MCF 10A (cell line): Measurements from ENCODE around the gene RHBDD1. TPM values are rescaled to one million over a fixed set of nuclear protein-coding genes. Genes with fewer than 3 reads are reported as not detected.

Experiments
- BruUV-seq: library from RNA; stranded (reverse); fragments of 400-500 nt; replicated peaks from 2 replicates; lab custom pipeline; 2021; lab: Mats Ljungman, UMichigan
- CTCF ChIA-PET: fragments of 300-600 bp; sonication (Branson Sonifier 250); formaldehyde crosslinking; extraction: SDS; loops from one replicate; lab custom pipeline; 2021; ENCODE audit warnings: antibody characterized with exemption, inconsistent platforms; lab: Yijun Ruan, JAX
- POLR2A ChIA-PET: fragments of 300-600, 350-650 bp; sonication (Branson Sonifier 250); formaldehyde crosslinking; extraction: SDS; loops from one replicate; lab custom pipeline; 2020; ENCODE audit warnings: antibody characterized with exemption, inconsistent platforms; lab: Yijun Ruan, JAX
- DNase-seq: peaks from one replicate; pipeline ENCODE4 v3.0.0-alpha.2; 2018; ENCODE audit not compliant: unreplicated experiment
- H3K27ac Mint-ChIP-seq: one replicate; pipeline ENCODE4 v1.8.0; 2022; ENCODE audit warnings: mild to moderate bottlenecking, low read depth, mixed read lengths; ENCODE audit not compliant: unreplicated experiment
- H3K27me3 Mint-ChIP-seq: one replicate; pipeline ENCODE4 v1.8.0; 2022; ENCODE audit warnings: mixed read lengths; ENCODE audit not compliant: insufficient read depth, unreplicated experiment
- H3K36me3 Mint-ChIP-seq: one replicate; pipeline ENCODE4 v1.8.0; 2022; ENCODE audit warnings: mild to moderate bottlenecking, moderate library complexity, mixed read lengths; ENCODE audit not compliant: insufficient read depth, unreplicated experiment
- H3K4me1 Mint-ChIP-seq: one replicate; pipeline ENCODE4 v1.8.0; 2022; ENCODE audit warnings: mixed read lengths; ENCODE audit not compliant: insufficient read depth, unreplicated experiment
- H3K4me3 Mint-ChIP-seq: one replicate; pipeline ENCODE4 v1.8.0; 2022; ENCODE audit warnings: mild to moderate bottlenecking, moderate library complexity, mixed read lengths; ENCODE audit not compliant: unreplicated experiment
- H3K9me3 Mint-ChIP-seq: one replicate; pipeline ENCODE4 v1.8.0; 2022; ENCODE audit warnings: mixed read lengths; ENCODE audit not compliant: unreplicated experiment
- intact Hi-C: fragments of 100-400 bp; cut with micrococcal nuclease; formaldehyde crosslinking; loops from 2 replicates; pipeline ENCODE4 v1.14.1; 2022
- total RNA-seq: library from RNA; stranded (reverse); gene quantifications from 2 replicates; pipeline ENCODE4 v1.2.3, GENCODE V29; 2022
- TF ChIP-seq, protein P1 (sequence below): fragments of 200-600 bp; IDR thresholded peaks from one replicate; pipeline ENCODE4 v1.8.0; 2022; ENCODE audit warnings: antibody characterized with exemption, mild to moderate bottlenecking; ENCODE audit not compliant: unreplicated experiment

The RHBDD1 gene
- total RNA-seq, 1 experiment from 2014 or later = 76.0 TPM

DNA sequence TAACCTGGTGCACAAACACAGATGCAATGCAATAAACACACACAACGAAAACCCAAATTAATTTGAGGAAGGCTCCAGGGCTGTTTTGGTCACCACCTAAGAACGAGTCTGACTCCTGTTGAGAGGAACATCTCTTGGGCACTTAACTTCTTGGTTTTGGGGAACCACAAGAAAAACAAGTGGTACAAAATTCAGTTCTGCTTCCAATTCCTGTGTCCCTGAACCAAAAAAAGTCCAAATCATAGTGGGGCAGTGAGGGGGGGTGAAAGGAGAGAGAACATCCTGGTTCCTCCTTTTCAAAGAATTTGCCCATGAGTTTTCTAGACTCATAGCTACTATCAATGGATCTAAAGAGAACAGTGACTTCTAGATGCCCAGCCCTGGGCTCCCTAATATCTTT lies 184.6 kb downstream of the RHBDD1 start:
- DNase-seq = no peak
- TF ChIP-seq, protein P1, sequence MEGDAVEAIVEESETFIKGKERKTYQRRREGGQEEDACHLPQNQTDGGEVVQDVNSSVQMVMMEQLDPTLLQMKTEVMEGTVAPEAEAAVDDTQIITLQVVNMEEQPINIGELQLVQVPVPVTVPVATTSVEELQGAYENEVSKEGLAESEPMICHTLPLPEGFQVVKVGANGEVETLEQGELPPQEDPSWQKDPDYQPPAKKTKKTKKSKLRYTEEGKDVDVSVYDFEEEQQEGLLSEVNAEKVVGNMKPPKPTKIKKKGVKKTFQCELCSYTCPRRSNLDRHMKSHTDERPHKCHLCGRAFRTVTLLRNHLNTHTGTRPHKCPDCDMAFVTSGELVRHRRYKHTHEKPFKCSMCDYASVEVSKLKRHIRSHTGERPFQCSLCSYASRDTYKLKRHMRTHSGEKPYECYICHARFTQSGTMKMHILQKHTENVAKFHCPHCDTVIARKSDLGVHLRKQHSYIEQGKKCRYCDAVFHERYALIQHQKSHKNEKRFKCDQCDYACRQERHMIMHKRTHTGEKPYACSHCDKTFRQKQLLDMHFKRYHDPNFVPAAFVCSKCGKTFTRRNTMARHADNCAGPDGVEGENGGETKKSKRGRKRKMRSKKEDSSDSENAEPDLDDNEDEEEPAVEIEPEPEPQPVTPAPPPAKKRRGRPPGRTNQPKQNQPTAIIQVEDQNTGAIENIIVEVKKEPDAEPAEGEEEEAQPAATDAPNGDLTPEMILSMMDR = no peak
- H3K4me1 Mint-ChIP-seq = no peaks in the 10 kb centered on the region
- no peaks in the 10 kb centered on the region for H3K36me3 Mint-ChIP-seq
- no peaks in the 10 kb centered on the region for H3K9me3 Mint-ChIP-seq
- no peak overlapping the region for H3K4me3 Mint-ChIP-seq
- ChIA-PET CTCF (no interaction called here), POLR2A (no interaction called here)
- no peaks in the 10 kb centered on the region for H3K27me3 Mint-ChIP-seq
- no peak overlapping the region for H3K27ac Mint-ChIP-seq
- BruUV-seq = no TSS peak
- intact Hi-C loops = no loop called here

DNA sequence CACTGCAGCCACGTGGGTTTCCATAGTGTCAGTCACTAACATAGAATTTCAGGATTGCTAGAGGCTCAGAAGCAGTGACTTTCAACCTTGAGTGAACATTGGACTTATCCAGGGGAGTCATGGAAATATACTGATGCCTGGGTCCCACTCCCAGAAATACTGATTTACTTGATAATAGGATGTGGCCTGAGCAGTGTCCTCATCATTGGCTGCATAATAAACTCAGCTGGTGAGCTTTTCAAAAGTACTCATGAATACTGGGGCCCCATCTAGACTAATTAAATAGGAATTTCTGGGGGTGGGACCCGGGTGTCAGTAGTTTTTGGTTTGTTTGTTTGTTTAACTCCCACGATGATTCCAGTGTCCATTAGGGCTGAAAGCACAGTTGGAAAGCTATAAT lies 186.8 kb downstream of the RHBDD1 start:
- Mint-ChIP-seq H3K36me3 (no peaks in the 10 kb centered on the region), H3K9me3 (no peaks in the 10 kb centered on the region), H3K4me1 (no peaks in the 10 kb centered on the region), H3K27me3 (no peaks in the 10 kb centered on the region), H3K27ac (no peak overlapping the region), H3K4me3 (no peak overlapping the region)
- DNase-seq = no peak
- BruUV-seq = no TSS peak
- ChIA-PET POLR2A (no interaction called here), CTCF (interaction anchor here (0.6 to 1.2 kb wide), 3 partner anchors 10 to 1962 kb away, joined by 3 to 4 read pairs (median 4); no protein-coding TSS in a partner anchor)
- intact Hi-C loops = no loop called here
- TF ChIP-seq, protein P1 = no peak

DNA sequence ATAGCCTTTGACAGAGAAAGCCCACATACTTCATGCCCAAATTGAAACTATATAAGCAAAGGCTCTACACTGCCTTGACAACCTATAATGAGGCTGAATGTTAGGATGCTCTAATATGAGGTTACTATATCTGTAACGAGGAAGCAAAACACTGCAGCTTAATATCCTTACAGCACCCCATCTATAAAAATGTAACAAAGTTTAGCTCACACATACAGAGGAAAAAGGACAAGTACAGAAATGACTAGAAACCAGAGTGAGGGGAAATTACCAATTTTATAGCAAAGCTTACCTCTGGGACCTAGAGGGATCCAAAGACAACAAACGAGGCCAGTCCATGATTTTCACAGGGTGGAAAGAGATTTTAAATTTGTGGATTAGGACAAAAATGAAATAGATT lies 189.7 kb downstream of the RHBDD1 start:
- Mint-ChIP-seq H3K4me1 (no peaks in the 10 kb centered on the region), H3K4me3 (no peak overlapping the region), H3K9me3 (no peaks in the 10 kb centered on the region), H3K36me3 (no peaks in the 10 kb centered on the region), H3K27me3 (no peaks in the 10 kb centered on the region), H3K27ac (no peak overlapping the region)
- no peak for DNase-seq
- BruUV-seq = no TSS peak
- intact Hi-C loops = no loop called here
- ChIA-PET POLR2A (no interaction called here), CTCF (no interaction called here)
- TF ChIP-seq, protein P1 = no peak

DNA sequence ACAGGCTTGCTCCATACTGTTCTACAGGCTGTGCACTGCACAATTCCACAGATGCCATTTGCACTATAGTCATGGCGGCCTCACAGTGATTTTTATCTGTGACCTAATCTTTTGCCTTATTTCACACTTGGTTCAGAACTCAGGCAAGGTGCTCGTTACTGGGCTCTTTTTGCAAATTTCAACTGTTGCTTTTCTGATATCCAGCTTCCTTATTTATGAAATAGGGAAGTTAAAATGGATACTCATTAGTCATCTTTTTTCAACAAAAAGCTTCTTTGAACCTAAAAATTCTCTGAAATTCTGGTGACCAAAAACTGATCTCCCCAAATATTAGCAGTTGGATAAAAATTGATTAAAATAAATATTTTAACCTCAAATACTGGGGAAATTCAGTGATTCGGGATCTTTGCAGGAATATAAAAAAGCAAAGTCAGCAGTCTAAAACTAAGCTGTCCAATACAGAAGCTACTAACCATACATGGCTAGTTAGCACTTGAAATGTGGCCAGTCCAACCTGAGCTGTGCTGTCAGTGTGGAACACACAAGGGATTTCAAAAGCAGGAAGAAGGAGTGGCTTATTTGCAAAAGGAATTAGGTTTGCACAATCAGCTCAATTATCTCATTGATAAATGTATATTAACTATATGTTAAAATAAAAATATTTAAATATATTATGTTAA lies 193.7 kb downstream of the RHBDD1 start:
- no TSS peak for BruUV-seq

More for the DNA sequence above, 193.7 kb downstream of the RHBDD1 start:
- intact Hi-C loops = loop anchor here (10.0 kb wide), 1 partner anchor 75 kb away; no protein-coding TSS in a partner anchor
- Mint-ChIP-seq H3K4me1 (no peaks in the 10 kb centered on the region), H3K27me3 (no peaks in the 10 kb centered on the region), H3K4me3 (no peak overlapping the region), H3K36me3 (no peaks in the 10 kb centered on the region), H3K9me3 (no peaks in the 10 kb centered on the region), H3K27ac (no peak overlapping the region)
- TF ChIP-seq, protein P1 = no peak
- no peak for DNase-seq
- POLR2A ChIA-PET = interaction anchor here (0.6 to 0.7 kb wide), 2 partner anchors 583 to 730 kb away, joined by 3 to 4 read pairs; no protein-coding TSS in a partner anchor
- CTCF ChIA-PET = interaction anchor here (0.7 kb wide), 1 partner anchor 25 kb away, joined by 3 read pairs; no protein-coding TSS in a partner anchor
